ENCODE measurements around the gene ZBTB44. TPM values are rescaled to one million over a fixed set of nuclear protein-coding genes. Genes with fewer than 3 reads are reported as not detected.

Gene ZBTB44
- total RNA-seq, 2 donors from 2014 or later: 66.1 to 69.2 TPM

DNA sequence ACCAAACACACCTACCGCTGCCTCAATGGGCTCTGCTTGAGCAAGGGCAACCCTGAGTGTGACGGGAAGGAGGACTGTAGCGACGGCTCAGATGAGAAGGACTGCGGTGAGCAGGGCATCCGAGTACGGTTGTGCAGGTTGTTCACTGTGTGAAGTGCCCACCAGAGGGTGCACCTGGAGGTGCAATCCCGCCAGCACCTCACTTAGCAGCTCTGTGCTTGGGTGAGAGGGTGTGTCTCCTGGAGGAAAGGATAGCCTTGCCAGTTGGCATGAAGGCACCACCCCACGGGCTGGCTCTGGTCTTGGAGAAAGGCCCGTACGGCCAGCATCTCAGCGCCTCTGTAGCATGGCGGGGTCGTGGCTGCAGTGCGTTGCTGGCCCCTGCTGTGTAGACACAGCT lies 115.8 kb downstream of the ZBTB44 start:
- Histone ChIP-seq H3K9me3 (ENCODE audit: control insufficient read depth, low read length) (no peaks in the 10 kb centered on the region), H3K27me3 (ENCODE audit: control insufficient read depth, insufficient read depth, low read length, poor library complexity, severe bottlenecking) (no peaks in the 10 kb centered on the region), H3K4me3 (ENCODE audit: low read length) (no peak overlapping the region), H3K4me1 (ENCODE audit: control insufficient read depth, insufficient read depth, low read length) (no peaks in the 10 kb centered on the region), H3K27ac (ENCODE audit: low read depth, low read length) (no peak overlapping the region), H3K9ac (ENCODE audit: extremely low read depth, low read length, poor library complexity, severe bottlenecking) (no peak overlapping the region), H3K36me3 (ENCODE audit: control insufficient read depth, insufficient read depth, low read length) (no peaks in the 10 kb centered on the region)
- peaks cover 44% of the 10 kb centered on the region for H3K36me3 Mint-ChIP-seq (ENCODE audit: low read depth)
- TF ChIP-seq, protein P1, sequence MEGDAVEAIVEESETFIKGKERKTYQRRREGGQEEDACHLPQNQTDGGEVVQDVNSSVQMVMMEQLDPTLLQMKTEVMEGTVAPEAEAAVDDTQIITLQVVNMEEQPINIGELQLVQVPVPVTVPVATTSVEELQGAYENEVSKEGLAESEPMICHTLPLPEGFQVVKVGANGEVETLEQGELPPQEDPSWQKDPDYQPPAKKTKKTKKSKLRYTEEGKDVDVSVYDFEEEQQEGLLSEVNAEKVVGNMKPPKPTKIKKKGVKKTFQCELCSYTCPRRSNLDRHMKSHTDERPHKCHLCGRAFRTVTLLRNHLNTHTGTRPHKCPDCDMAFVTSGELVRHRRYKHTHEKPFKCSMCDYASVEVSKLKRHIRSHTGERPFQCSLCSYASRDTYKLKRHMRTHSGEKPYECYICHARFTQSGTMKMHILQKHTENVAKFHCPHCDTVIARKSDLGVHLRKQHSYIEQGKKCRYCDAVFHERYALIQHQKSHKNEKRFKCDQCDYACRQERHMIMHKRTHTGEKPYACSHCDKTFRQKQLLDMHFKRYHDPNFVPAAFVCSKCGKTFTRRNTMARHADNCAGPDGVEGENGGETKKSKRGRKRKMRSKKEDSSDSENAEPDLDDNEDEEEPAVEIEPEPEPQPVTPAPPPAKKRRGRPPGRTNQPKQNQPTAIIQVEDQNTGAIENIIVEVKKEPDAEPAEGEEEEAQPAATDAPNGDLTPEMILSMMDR (conservative IDR thresholded peaks at IDR 0.05): peak; percentile 45
- no peak for DNase-seq
- no peak overlapping the region for H3K27ac Mint-ChIP-seq
- H3K4me3 Mint-ChIP-seq: no peak overlapping the region
- H3K9me3 Mint-ChIP-seq: peaks cover 14% of the 10 kb centered on the region
- H3K4me1 Mint-ChIP-seq: no peaks in the 10 kb centered on the region
- no peaks in the 10 kb centered on the region for H3K27me3 Mint-ChIP-seq (ENCODE audit: insufficient read depth)
- 92 to 95% methylated on average over 9 to 15 of the region's 15 CpGs for WGBS, 2 experiments (ENCODE audit: insufficient coverage in 1 of 2, insufficient read length in 1 of 2)

- DNase-seq: no peak
- 87 to 94% methylated on average over 13 to 22 of the region's 22 CpGs for WGBS, 2 experiments (ENCODE audit: insufficient coverage in 1 of 2, insufficient read length in 1 of 2)
Measured at GRCh38 chr11:130198292-130198691, 116.4 kb downstream of the ZBTB44 start.

GRCh38 chr11:130197386-130198035 lies 117.2 kb downstream of the ZBTB44 start:
- Mint-ChIP-seq H3K36me3 (ENCODE audit: low read depth) (peaks cover 37% of the 10 kb centered on the region), H3K4me3 (no peak overlapping the region), H3K27ac (no peak overlapping the region), H3K27me3 (ENCODE audit: insufficient read depth) (no peaks in the 10 kb centered on the region), H3K4me1 (no peaks in the 10 kb centered on the region), H3K9me3 (peaks cover 13% of the 10 kb centered on the region)
- Histone ChIP-seq H3K4me3 (ENCODE audit: low read length) (no peak overlapping the region), H3K27ac (ENCODE audit: low read depth, low read length) (no peak overlapping the region), H3K9me3 (ENCODE audit: control insufficient read depth, low read length) (no peaks in the 10 kb centered on the region), H3K4me1 (ENCODE audit: control insufficient read depth, insufficient read depth, low read length) (no peaks in the 10 kb centered on the region), H3K9ac (ENCODE audit: extremely low read depth, low read length, poor library complexity, severe bottlenecking) (no peak overlapping the region), H3K36me3 (ENCODE audit: control insufficient read depth, insufficient read depth, low read length) (no peaks in the 10 kb centered on the region), H3K27me3 (ENCODE audit: control insufficient read depth, insufficient read depth, low read length, poor library complexity, severe bottlenecking) (no peaks in the 10 kb centered on the region)
- no peak for DNase-seq
- 95 to 99% methylated on average over 8 to 27 of the region's 27 CpGs for WGBS, 2 experiments (ENCODE audit: insufficient coverage in 1 of 2, insufficient read length in 1 of 2)
- TF ChIP-seq, protein P1 (conservative IDR thresholded peaks at IDR 0.05): no peak

More at GRCh38 chr11:130198292-130198691, 116.4 kb downstream of the ZBTB44 start:
- H3K9me3 ChIP-seq (ENCODE audit: control insufficient read depth, low read length): no peaks in the 10 kb centered on the region
- TF ChIP-seq, protein P1 (conservative IDR thresholded peaks at IDR 0.05): no peak
- H3K36me3 ChIP-seq (ENCODE audit: control insufficient read depth, insufficient read depth, low read length): no peaks in the 10 kb centered on the region
- H3K27ac Mint-ChIP-seq: no peak overlapping the region
- no peaks in the 10 kb centered on the region for H3K27me3 ChIP-seq (ENCODE audit: control insufficient read depth, insufficient read depth, low read length, poor library complexity, severe bottlenecking)
- peaks cover 43% of the 10 kb centered on the region for H3K36me3 Mint-ChIP-seq (ENCODE audit: low read depth)
- peaks cover 14% of the 10 kb centered on the region for H3K9me3 Mint-ChIP-seq
- no peak overlapping the region for H3K27ac ChIP-seq (ENCODE audit: low read depth, low read length)
- H3K4me3 Mint-ChIP-seq: no peak overlapping the region
- no peaks in the 10 kb centered on the region for H3K27me3 Mint-ChIP-seq (ENCODE audit: insufficient read depth)
- H3K4me1 Mint-ChIP-seq: no peaks in the 10 kb centered on the region
- H3K4me1 ChIP-seq (ENCODE audit: control insufficient read depth, insufficient read depth, low read length): no peaks in the 10 kb centered on the region
- no peak overlapping the region for H3K9ac ChIP-seq (ENCODE audit: extremely low read depth, low read length, poor library complexity, severe bottlenecking)
- no peak overlapping the region for H3K4me3 ChIP-seq (ENCODE audit: low read length)
